Dermis lymphatic vessel endothelial cell (primary cell): ENCODE results near the gene NUBP2. TPM values are rescaled to one million over a fixed set of nuclear protein-coding genes. Genes with fewer than 3 reads are reported as not detected.

Source experiments
- total RNA-seq: library from RNA; depleted of rRNA; stranded (reverse); fragments of >200 nt; gene quantifications from 2 replicates; pipeline ENCODE4 v1.2.1, GENCODE V29; 2014

Gene NUBP2, protein sequence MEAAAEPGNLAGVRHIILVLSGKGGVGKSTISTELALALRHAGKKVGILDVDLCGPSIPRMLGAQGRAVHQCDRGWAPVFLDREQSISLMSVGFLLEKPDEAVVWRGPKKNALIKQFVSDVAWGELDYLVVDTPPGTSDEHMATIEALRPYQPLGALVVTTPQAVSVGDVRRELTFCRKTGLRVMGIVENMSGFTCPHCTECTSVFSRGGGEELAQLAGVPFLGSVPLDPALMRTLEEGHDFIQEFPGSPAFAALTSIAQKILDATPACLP
- total RNA-seq = 54.0 and 59.8 TPM in 2 replicates

GRCh38 chr16:1782408-1783264, at the start of gene NUBP2, which contains the start of gene SPSB3:
Gene NUBP2, plus strand, starts transcription at chr16:1782960. Its CDS starts 61 bp downstream, at chr16:1783021.
Gene SPSB3, minus strand, starts transcription at chr16:1782571. Its CDS starts 1,088 bp downstream, at chr16:1781483.

DNA sequence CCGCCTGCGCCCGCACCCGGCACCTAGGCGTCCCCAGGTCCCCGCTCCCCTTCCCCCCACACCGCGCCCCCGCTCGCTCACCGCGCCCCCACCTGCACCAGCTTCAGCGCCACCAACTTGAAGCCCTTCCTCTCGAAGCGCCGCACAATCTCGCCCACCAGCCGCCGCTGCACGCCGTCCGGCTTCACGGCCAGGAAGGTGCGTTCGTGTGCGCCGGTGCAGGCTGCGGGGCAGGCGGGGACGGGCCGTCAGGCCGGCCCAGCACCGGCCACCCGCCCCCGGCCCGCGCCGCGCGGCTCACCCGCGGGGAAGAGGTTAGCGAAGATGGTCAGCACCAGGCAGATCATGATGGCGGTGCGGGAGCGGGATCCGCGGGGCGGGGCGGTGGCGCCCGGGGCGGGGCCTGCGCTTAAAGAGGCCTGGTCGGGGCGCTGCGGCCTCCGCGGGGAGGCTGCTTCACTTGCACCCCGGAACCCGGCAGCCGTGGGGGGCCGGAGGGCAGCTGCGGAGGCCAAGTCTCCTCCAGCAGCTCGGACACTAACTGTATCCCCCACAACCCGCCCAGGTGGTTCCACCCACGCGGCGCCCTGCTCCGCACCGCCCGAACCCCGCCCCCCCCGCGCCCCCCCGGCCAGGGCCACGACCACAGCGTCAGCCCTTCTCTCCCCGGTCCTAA, 11.4 kb upstream of the NUBP2 start, which contains the start of gene NME3:
Gene NME3, minus strand, starts transcription at position 356 of the 676 bp plus-strand sequence. Its CDS starts 9 bp downstream, at position 347.

DNA sequence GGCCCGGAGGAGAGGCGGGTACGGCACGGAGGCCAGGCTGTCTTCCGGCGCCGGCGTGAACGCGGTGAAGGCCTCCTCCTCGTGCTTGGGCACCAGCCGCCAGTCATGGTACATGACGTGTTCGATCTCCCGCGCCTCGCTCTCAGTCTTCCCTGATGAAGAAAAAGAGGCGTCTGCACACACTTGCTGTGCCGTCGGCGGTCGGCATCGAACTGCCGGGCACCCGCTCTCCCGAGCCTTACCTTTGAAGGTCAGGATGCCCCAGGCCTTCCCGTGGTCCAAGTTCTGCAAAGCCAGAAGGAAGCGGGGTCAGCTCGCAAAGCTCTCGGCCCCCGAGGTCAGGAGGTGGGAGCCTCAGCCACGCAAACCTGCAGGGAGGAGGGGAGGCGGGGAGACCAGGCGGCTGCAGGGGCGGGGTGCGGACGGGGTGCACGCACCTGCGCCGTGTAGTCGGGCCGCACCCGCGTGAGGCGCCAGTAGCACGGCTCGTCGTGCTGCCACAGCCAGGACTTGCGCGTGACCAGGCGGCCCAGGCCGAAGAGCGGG, 10.3 kb upstream of the NUBP2 start, which contains the start of gene EME2:
Gene EME2, plus strand, starts transcription at position 449 of the 546 bp plus-strand sequence. CDS start 418 bp downstream, outside the sequence.

DNA sequence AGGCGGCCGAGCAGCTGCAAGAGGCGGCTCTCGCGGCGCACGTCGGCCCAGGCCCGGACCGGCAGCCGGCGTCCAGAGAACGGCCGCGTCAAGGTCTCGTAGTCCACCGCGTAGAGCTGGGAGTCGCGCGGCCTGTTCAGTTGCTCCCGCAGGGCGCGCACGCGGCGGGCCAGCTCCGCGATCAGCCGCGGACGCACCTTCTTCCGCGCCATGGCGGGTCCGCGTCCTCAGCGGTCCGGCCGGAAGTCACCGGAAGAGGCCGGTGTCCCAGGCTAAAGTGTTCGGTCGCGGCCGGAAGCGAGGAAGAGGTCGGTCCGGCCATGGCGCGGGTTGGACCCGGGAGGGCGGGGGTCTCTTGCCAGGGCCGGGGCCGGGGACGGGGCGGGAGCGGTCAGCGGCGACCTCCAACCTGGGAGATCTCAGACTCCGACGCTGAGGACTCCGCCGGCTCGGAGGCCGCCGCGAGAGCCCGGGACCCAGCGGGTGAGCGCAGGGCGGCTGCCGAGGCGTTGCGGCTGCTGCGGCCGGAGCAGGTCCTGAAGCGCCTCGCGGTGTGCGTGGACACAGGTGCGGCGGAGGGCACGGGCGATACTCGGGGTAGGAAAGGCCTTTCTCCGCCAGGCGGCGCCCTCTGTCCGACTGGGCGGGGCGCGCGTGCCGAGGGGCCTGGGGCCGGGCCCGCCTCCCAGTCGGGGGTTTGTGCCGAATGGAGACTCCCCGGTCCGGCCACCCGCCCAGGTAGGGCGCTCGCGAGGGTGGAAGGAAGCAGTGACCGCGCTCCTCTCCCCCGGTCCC, 9.7 kb upstream of the NUBP2 start, which contains the start of gene MRPS34:
Gene MRPS34, minus strand, starts transcription at position 227 of the 795 bp plus-strand sequence. Its CDS starts 15 bp downstream, at position 212.

GRCh38 chr16:1793578-1794220, 10.9 kb downstream of the NUBP2 start, which contains the start of gene IGFALS:
Gene IGFALS, minus strand, starts transcription at chr16:1793705. Its CDS starts 53 bp downstream, at chr16:1793652.

GRCh38 chr16:1826691-1827573, 44.2 kb downstream of the NUBP2 start, which contains the start of the genes FAHD1 and HAGH:
Gene FAHD1, plus strand, starts transcription at chr16:1827206. Its CDS starts 33 bp downstream, at chr16:1827239.
Gene HAGH, minus strand, starts transcription at chr16:1826825. Its CDS starts 38 bp downstream, at chr16:1826787.

Other genes with a start within 250 kb of the NUBP2 start
- 142 and 170 TPM in 2 replicates for gene TMEM204, start 249.3 kb upstream of the NUBP2 start, total RNA-seq
- gene IFT140, start 170.9 kb upstream of the NUBP2 start, total RNA-seq = 15.5 and 18.2 TPM in 2 replicates
- gene CRAMP1, start 170.6 kb upstream of the NUBP2 start, total RNA-seq = 10.1 and 10.4 TPM in 2 replicates
- gene JPT2, start 104.7 kb upstream of the NUBP2 start, total RNA-seq = 40.2 and 42.5 TPM in 2 replicates
- gene MAPK8IP3, start 76.8 kb upstream of the NUBP2 start, total RNA-seq = 15.8 and 21.9 TPM in 2 replicates
- gene NME3, start 11.4 kb upstream of the NUBP2 start, total RNA-seq = 33.0 and 44.9 TPM in 2 replicates
- 3.8 and 4.0 TPM in 2 replicates for gene EME2, start 10.2 kb upstream of the NUBP2 start, total RNA-seq
- 51.1 and 58.0 TPM in 2 replicates for gene MRPS34, start 9.8 kb upstream of the NUBP2 start, total RNA-seq
- gene SPSB3, start 389 bp upstream of the NUBP2 start, total RNA-seq = 41.3 and 47.0 TPM in 2 replicates
- gene IGFALS, start 10.7 kb downstream of the NUBP2 start, total RNA-seq = 0.09 and 0.11 TPM in 2 replicates
- 41.3 and 78.7 TPM in 2 replicates for gene HAGH, start 43.9 kb downstream of the NUBP2 start, total RNA-seq
- 54.5 and 67.1 TPM in 2 replicates for gene FAHD1, start 44.2 kb downstream of the NUBP2 start, total RNA-seq
- not detected in 2 replicates for gene MEIOB, start 89.2 kb downstream of the NUBP2 start, total RNA-seq
- gene HS3ST6, start 135.5 kb downstream of the NUBP2 start, total RNA-seq = not detected in 2 replicates
- 8.4 and 11.8 TPM in 2 replicates for gene MSRB1, start 160.2 kb downstream of the NUBP2 start, total RNA-seq
- gene RPL3L, start 171.7 kb downstream of the NUBP2 start, total RNA-seq = not detected in 2 replicates
- gene NDUFB10, start 176.6 kb downstream of the NUBP2 start, total RNA-seq = 122 and 128 TPM in 2 replicates
- 3,346 and 3,366 TPM in 2 replicates for gene RPS2, start 181.9 kb downstream of the NUBP2 start, total RNA-seq
- gene RNF151, start 183.9 kb downstream of the NUBP2 start, total RNA-seq = not detected in 2 replicates
- gene TBL3, start 189.1 kb downstream of the NUBP2 start, total RNA-seq = 21.0 and 27.2 TPM in 2 replicates
- gene NOXO1, start 198.5 kb downstream of the NUBP2 start, total RNA-seq = 0.09 and 0.11 TPM in 2 replicates
- gene GFER, start 201.2 kb downstream of the NUBP2 start, total RNA-seq = 8.9 and 9.1 TPM in 2 replicates
- gene SYNGR3, start 207.0 kb downstream of the NUBP2 start, total RNA-seq = 1.2 and 2.2 TPM in 2 replicates
- gene ZNF598, start 226.9 kb downstream of the NUBP2 start, total RNA-seq = 8.1 and 8.8 TPM in 2 replicates
- gene NPW, start 236.8 kb downstream of the NUBP2 start, total RNA-seq = 0.43 and 0.52 TPM in 2 replicates
- 40.3 and 40.6 TPM in 2 replicates for gene NHERF2, start 243.9 kb downstream of the NUBP2 start, total RNA-seq